ENCODE measurements around the gene SLCO1B1. TPM values are rescaled to one million over a fixed set of nuclear protein-coding genes. Genes with fewer than 3 reads are reported as not detected.

Gene SLCO1B1
- not detected in 2 replicates for total RNA-seq

GRCh38 chr12:21130998-21131397 lies at the start of gene SLCO1B1:
Gene SLCO1B1, plus strand, starts transcription at chr12:21131194. Its CDS starts 10,381 bp downstream, at chr12:21141575.

Other genes starting within 250 kb of the SLCO1B1 start
- 0.22 and 0.29 TPM in 2 replicates for gene SLCO1A2, start 203.7 kb downstream of the SLCO1B1 start, total RNA-seq
- gene IAPP, start 241.7 kb downstream of the SLCO1B1 start, total RNA-seq = not detected in 2 replicates

Measured in placental pericyte (primary cell).